ENCODE measurements around the gene GNAI3.

DNA sequence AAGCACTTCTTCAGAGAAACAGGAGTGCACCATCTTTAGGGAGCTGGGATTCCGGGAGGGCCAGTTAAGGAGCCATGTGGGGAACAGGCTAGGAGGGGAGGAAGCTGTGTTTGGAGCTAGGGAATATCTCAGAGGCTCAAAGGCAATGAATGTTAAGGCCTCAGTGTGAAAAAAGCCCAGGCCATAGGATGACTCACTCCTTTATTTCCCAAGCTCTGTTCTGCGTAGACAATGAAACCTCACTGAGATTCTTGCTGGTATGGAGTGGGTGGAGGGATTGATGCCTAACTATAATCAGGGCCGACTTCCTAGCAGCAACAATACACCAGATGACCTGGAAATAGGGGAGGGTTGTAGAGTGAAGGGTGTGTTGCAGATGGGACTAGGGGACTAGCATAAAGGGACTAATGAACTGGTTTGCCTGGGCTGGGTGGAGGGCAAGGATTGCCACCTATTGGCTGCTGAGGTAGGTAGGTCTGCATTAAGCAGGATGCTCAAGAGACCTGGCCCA lies 68.9 kb downstream of the GNAI3 start:
- TF ChIP-seq, protein P1, sequence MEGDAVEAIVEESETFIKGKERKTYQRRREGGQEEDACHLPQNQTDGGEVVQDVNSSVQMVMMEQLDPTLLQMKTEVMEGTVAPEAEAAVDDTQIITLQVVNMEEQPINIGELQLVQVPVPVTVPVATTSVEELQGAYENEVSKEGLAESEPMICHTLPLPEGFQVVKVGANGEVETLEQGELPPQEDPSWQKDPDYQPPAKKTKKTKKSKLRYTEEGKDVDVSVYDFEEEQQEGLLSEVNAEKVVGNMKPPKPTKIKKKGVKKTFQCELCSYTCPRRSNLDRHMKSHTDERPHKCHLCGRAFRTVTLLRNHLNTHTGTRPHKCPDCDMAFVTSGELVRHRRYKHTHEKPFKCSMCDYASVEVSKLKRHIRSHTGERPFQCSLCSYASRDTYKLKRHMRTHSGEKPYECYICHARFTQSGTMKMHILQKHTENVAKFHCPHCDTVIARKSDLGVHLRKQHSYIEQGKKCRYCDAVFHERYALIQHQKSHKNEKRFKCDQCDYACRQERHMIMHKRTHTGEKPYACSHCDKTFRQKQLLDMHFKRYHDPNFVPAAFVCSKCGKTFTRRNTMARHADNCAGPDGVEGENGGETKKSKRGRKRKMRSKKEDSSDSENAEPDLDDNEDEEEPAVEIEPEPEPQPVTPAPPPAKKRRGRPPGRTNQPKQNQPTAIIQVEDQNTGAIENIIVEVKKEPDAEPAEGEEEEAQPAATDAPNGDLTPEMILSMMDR (conservative IDR thresholded peaks at IDR 0.05) = no peak
- TF ChIP-seq ZFX (IDR thresholded peaks at IDR 0.05) = no peak
